SK-N-SH (cell line): ENCODE data around the gene C11orf54.

Experiments used
- RFX5 ChIP-seq: IDR thresholded peaks from 2 replicates; pipeline ENCODE4 v1.6.1; 2012; ENCODE audit warnings: mild to moderate bottlenecking, improper control_type of control experiment, low read length
- TF ChIP-seq, protein P1 (sequence below): fragments of 200-600 bp; sonication (generic); IDR thresholded peaks from 2 replicates; pipeline ENCODE4 v1.6.1; 2017; ENCODE audit warnings: antibody characterized with exemption, mild to moderate bottlenecking, moderate library complexity

DNA sequence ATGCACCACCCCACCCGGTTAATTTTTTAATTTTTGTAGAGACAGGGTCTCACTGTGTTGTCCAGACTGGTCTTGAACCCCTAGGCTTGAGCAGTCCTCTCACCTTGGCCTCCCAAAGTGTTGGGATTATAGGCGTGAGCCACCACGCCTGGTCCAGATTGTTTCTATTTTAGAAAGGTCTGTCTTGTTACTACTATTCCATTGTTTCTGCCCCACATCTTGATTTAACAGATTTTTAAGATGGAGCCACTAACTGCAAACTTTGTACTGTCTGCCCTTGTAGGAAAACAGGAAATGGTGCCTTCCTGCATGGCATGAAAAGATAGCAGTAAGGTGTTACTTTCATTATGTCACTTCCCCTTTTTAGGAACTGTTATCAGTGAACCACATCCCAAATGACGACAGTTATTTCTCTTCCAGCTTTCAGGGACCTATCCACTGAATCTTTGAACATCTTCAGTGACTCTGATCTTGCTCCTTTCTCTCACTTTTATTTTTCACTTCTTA, 23.4 kb upstream of the C11orf54 start:
- TF ChIP-seq RFX5: no peak
- TF ChIP-seq, protein P1, sequence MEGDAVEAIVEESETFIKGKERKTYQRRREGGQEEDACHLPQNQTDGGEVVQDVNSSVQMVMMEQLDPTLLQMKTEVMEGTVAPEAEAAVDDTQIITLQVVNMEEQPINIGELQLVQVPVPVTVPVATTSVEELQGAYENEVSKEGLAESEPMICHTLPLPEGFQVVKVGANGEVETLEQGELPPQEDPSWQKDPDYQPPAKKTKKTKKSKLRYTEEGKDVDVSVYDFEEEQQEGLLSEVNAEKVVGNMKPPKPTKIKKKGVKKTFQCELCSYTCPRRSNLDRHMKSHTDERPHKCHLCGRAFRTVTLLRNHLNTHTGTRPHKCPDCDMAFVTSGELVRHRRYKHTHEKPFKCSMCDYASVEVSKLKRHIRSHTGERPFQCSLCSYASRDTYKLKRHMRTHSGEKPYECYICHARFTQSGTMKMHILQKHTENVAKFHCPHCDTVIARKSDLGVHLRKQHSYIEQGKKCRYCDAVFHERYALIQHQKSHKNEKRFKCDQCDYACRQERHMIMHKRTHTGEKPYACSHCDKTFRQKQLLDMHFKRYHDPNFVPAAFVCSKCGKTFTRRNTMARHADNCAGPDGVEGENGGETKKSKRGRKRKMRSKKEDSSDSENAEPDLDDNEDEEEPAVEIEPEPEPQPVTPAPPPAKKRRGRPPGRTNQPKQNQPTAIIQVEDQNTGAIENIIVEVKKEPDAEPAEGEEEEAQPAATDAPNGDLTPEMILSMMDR: no peak
